SK-N-SH treated with all-trans-retinoic acid at 6 μM for 48 hours (cell line): ENCODE data around the gene GADD45B.
A peak's percentile ranks its signal among the peaks of the same experiment; 100 is the strongest.

Experiments
- CREB5 ChIP-seq: fragments of 250-450 bp; sonication (Bioruptor Pico); IDR thresholded peaks from 2 replicates; pipeline ENCODE4 v1.5.1; 2020; ENCODE audit warnings: low read depth, mild to moderate bottlenecking, moderate library complexity
- CSDC2 ChIP-seq: fragments of 250-450 bp; sonication (Bioruptor Pico); IDR thresholded peaks from 2 replicates; pipeline ENCODE4 v1.5.0; 2020; ENCODE audit warnings: mild to moderate bottlenecking, moderate library complexity
- GLIS3 ChIP-seq: fragments of 250-450 bp; sonication (Bioruptor Pico); IDR thresholded peaks from 2 replicates; pipeline ENCODE4 v1.5.0; 2020; ENCODE audit warnings: mild to moderate bottlenecking, moderate library complexity
- TSHZ2 ChIP-seq: fragments of 250-450 bp; sonication (Bioruptor Pico); IDR thresholded peaks from 2 replicates; pipeline ENCODE4 v1.5.0; 2020; ENCODE audit warnings: mild to moderate bottlenecking, moderate library complexity
- ZFP3 ChIP-seq: fragments of 250-450 bp; sonication (Bioruptor Pico); IDR thresholded peaks from 2 replicates; pipeline ENCODE4 v1.5.0; 2020; ENCODE audit warnings: mild to moderate bottlenecking, moderate library complexity
- ZFP30 ChIP-seq: fragments of 450-650 bp; formaldehyde crosslinking; IDR thresholded peaks from 2 replicates; pipeline ENCODE4 v1.5.0; 2022; ENCODE audit warnings: mild to moderate bottlenecking, moderate library complexity
- TF ChIP-seq, protein P1 (sequence below): fragments of 250-450 bp; sonication (Bioruptor Pico); IDR thresholded peaks from 2 replicates; pipeline ENCODE4 v1.8.0; 2020; ENCODE audit warnings: mild to moderate bottlenecking, moderate library complexity, borderline replicate concordance
- TF ChIP-seq, protein P2 (sequence below): fragments of 250-450 bp; sonication (Bioruptor Pico); IDR thresholded peaks from 2 replicates; pipeline ENCODE4 v1.5.1; 2021; ENCODE audit warnings: mild to moderate bottlenecking, moderate library complexity

DNA sequence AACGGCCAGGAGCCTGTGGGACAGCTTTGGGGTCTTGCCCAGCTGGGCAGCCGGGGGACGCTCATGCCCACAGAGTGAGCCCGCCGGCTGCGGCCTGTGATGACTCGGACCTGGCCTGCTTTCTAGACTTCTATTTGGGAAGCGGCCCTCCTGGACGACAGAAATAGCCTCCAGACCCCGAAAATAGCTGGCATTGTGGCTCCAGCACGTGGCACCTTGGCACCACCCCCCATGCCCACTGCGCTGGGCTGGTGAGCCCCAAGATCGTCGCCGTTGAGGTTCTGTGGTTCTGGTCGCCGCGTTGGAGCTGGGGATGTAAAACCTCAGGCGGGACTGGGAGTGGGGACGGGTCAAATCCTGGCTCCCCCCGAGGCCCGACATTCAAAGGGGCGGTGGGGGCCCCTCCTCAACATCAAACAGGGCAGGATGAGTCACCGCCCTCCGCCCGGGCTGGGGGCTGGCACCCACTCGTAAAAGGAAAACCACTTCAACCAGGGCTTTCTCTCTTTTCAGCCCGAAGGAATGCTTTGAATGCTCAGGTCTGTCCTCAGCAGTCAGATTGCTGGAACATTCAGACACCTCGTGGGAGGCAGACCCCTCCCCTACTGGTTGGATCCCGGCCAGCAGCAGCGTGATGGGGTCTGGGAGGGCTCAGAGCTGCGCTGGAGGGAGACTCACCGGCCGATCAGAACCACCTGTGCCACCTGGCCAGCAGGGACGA is 42.1 kb downstream of the GADD45B start:
- TF ChIP-seq, protein P1, sequence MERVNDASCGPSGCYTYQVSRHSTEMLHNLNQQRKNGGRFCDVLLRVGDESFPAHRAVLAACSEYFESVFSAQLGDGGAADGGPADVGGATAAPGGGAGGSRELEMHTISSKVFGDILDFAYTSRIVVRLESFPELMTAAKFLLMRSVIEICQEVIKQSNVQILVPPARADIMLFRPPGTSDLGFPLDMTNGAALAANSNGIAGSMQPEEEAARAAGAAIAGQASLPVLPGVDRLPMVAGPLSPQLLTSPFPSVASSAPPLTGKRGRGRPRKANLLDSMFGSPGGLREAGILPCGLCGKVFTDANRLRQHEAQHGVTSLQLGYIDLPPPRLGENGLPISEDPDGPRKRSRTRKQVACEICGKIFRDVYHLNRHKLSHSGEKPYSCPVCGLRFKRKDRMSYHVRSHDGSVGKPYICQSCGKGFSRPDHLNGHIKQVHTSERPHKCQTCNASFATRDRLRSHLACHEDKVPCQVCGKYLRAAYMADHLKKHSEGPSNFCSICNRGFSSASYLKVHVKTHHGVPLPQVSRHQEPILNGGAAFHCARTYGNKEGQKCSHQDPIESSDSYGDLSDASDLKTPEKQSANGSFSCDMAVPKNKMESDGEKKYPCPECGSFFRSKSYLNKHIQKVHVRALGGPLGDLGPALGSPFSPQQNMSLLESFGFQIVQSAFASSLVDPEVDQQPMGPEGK = 0 out of 2 replicates have a peak, but pooled peaks have one; percentile 29
- no peak for TF ChIP-seq TSHZ2 (CRISPR knock-in tag)
- no peak for TF ChIP-seq ZFP3 (CRISPR knock-in tag)
- TF ChIP-seq ZFP30 (CRISPR knock-in tag) = no peak
- no peak for TF ChIP-seq CSDC2
- TF ChIP-seq, protein P2, sequence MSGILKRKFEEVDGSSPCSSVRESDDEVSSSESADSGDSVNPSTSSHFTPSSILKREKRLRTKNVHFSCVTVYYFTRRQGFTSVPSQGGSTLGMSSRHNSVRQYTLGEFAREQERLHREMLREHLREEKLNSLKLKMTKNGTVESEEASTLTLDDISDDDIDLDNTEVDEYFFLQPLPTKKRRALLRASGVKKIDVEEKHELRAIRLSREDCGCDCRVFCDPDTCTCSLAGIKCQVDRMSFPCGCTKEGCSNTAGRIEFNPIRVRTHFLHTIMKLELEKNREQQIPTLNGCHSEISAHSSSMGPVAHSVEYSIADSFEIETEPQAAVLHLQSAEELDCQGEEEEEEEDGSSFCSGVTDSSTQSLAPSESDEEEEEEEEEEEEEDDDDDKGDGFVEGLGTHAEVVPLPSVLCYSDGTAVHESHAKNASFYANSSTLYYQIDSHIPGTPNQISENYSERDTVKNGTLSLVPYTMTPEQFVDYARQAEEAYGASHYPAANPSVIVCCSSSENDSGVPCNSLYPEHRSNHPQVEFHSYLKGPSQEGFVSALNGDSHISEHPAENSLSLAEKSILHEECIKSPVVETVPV (CRISPR knock-in tag) = no peak
- no peak for TF ChIP-seq CREB5 (CRISPR knock-in tag)
- TF ChIP-seq GLIS3 = no peak
